Stimulated activated CD8-positive, alpha-beta memory T cell treated with anti-CD3 and anti-CD28 coated beads, Interleukin-2, amount 100 ng/mL, for 1 hour (primary cell): Measurements from ENCODE around the gene SYTL5.
"Not testable (repeated sequence)": the region's sequence is repeated elsewhere in the genome, so short reads cannot be mapped to it uniquely, and the experiment has no call there.

Experiments used
- DNase-seq, 2 donors: peaks; one replicate each; pipeline ENCODE4 v3.0.0-alpha.2; 2020; ENCODE audit warnings: low read depth in 2 of 2

SYTL5 gene

GRCh38 chrX:38006291-38006690, at the start of gene SYTL5:
TSS of gene SYTL5 (plus strand) at chrX:38006553. CDS start at chrX:38033890, 27,337 bp downstream.
- no peak for DNase-seq

- DNase-seq: no peak
Measured at GRCh38 chrX:37958525-37959211, 47.7 kb upstream of the SYTL5 start.

GRCh38 chrX:37959212-37960021, 46.9 kb upstream of the SYTL5 start:
- DNase-seq: no peak

GRCh38 chrX:37961118-37961517, 45.2 kb upstream of the SYTL5 start:
- DNase-seq: no peak

GRCh38 chrX:37967714-37968113, 38.6 kb upstream of the SYTL5 start:
- DNase-seq: no peak

GRCh38 chrX:37975421-37975820, 30.9 kb upstream of the SYTL5 start:
- no peak for DNase-seq

- no peak for DNase-seq
Measured at GRCh38 chrX:37976153-37976552, 30.2 kb upstream of the SYTL5 start.

GRCh38 chrX:37984880-37985279, 21.5 kb upstream of the SYTL5 start:
- DNase-seq: no peak

GRCh38 chrX:37986893-37987292, 19.5 kb upstream of the SYTL5 start:
- no peak for DNase-seq

- DNase-seq: no peak
Measured at GRCh38 chrX:37989304-37989703, 17.0 kb upstream of the SYTL5 start.

GRCh38 chrX:37991303-37991702, 15.1 kb upstream of the SYTL5 start:
- not testable (repeated sequence) for DNase-seq

- DNase-seq: no peak
Measured at GRCh38 chrX:37993176-37993575, 13.2 kb upstream of the SYTL5 start.

- no peak for DNase-seq
Measured at GRCh38 chrX:37993837-37994619, 12.3 kb upstream of the SYTL5 start.

GRCh38 chrX:37995428-37995827, 10.9 kb upstream of the SYTL5 start:
- DNase-seq: no peak

GRCh38 chrX:37997096-37997495, 9.3 kb upstream of the SYTL5 start:
- no peak for DNase-seq

- DNase-seq: no peak
Measured at GRCh38 chrX:37998586-37999262, 7.6 kb upstream of the SYTL5 start.

- no peak for DNase-seq
Measured at GRCh38 chrX:38000706-38001105, 5.6 kb upstream of the SYTL5 start.

GRCh38 chrX:38004046-38004445, 2.3 kb upstream of the SYTL5 start:
- DNase-seq: no peak

- no peak for DNase-seq
Measured at GRCh38 chrX:38006778-38007177, 425 bp downstream of the SYTL5 start.

- DNase-seq: no peak
Measured at GRCh38 chrX:38008658-38009057, 2.3 kb downstream of the SYTL5 start.

GRCh38 chrX:38009641-38010040, 3.3 kb downstream of the SYTL5 start:
- DNase-seq: no peak
